Activated CD4-positive, alpha-beta T cell treated with anti-CD3 and anti-CD28 coated beads for 36 hours (primary cell): ENCODE measurements around the gene UQCR11. TPM values are rescaled to one million over a fixed set of nuclear protein-coding genes. Genes with fewer than 3 reads are reported as not detected.

Source experiments
- ATAC-seq: fragments of 200-7000 bp; cut with Tn5 transposase; one replicate; pipeline ENCODE4 v1.10.0; 2021; ENCODE audit warnings: mild to moderate bottlenecking, moderate library complexity
- CTCF ChIA-PET: fragments of 350-600 bp; sonication (Branson Sonifier 250); formaldehyde crosslinking; loops from one replicate; lab custom pipeline; 2021; ENCODE audit warnings: antibody characterized with exemption; lab: Charles Lee
- POLR2A ChIA-PET: fragments of 350-600 bp; sonication (Branson Sonifier 250); formaldehyde crosslinking; loops from one replicate; lab custom pipeline; 2021; ENCODE audit warnings: antibody characterized with exemption, inconsistent platforms; lab: Charles Lee
- DNase-seq: peaks from one replicate; pipeline ENCODE4 v3.0.0-alpha.2; 2020
- H3K27ac Mint-ChIP-seq: one replicate; pipeline ENCODE4 v1.8.0; 2021; ENCODE audit warnings: mixed read lengths
- H3K27me3 Mint-ChIP-seq: one replicate; pipeline ENCODE4 v1.8.0; 2021; ENCODE audit warnings: mixed read lengths
- H3K36me3 Mint-ChIP-seq: one replicate; pipeline ENCODE4 v1.8.0; 2021; ENCODE audit warnings: low read depth, mixed read lengths
- H3K4me1 Mint-ChIP-seq: one replicate; pipeline ENCODE4 v1.8.0; 2021; ENCODE audit warnings: mixed read lengths
- H3K4me3 Mint-ChIP-seq: one replicate; pipeline ENCODE4 v1.8.0; 2021; ENCODE audit warnings: mild to moderate bottlenecking, moderate library complexity, mixed read lengths
- H3K9me3 Mint-ChIP-seq: one replicate; pipeline ENCODE4 v1.8.0; 2021; ENCODE audit warnings: low read depth, mixed read lengths
- intact Hi-C, 2 experiments: fragments of 100-400 bp; cut with DNase I in 1 of 2; cut with micrococcal nuclease in 1 of 2; formaldehyde crosslinking; loops; one replicate each; pipeline versions ENCODE4 v1.14.2 to v1.15.1; 2022 to 2024; cut with DNase I, micrococcal nuclease
- total RNA-seq, 2 experiments: library from RNA; stranded (reverse); gene quantifications; one replicate each; pipeline ENCODE4 v1.2.3, GENCODE V29; 2021

UQCR11 gene
- total RNA-seq, result 100 to 1,000 TPM; 152 to 226 TPM

DNA sequence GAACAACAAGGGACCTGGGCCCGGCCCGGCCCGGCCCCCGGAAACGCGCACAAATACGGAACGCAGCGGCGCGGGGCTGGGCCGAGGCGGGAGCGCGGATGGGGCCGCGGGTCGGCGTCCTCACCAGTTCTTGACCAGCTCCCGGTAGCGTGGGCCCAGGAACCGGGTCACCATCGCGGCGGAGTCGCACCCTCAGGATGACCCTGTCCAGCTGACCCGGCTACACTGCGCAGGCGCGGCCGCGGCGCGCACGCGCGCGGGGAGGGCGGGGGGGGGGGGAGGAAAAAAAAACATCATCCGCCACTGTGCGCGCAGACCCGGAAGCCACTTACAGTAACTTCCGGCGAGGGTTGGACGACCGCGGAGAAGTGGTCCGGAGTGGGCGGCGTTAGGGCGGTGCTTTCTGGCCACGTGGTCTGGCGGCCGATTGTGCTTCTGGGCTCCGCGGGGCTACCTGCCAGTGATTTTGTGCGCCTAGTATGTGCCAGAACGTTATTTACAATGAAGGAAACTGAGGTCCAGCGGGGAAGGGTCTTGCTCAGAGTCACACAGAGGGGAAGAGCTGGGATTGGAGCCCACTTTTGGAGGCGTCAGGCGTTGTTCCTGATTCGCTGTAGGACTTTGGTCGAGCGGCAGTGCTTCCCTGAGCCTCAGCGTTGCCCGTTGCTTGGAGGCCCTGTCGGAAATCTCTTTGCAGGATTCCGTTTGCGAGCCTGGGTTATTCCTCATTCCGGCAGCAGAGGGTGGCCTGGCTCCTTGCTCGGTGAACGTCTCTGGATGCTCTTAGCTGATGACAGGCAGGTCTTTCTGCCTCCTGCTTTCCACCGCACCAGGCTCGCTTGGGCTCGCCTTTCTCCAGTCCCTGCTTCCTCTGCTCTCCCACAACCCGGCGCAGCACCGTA lies at the start of gene UQCR11:
Gene UQCR11 (minus strand): TSS at position 227 of the 902 bp plus-strand sequence. CDS start 53 bp downstream, at position 174.
- peak; percentile 89 for ATAC-seq
- POLR2A ChIA-PET, result interaction anchor here (0.6 to 1.2 kb wide), 2 partner anchors 13 to 49 kb away, joined by 10 read pairs; partner anchors contain the start of gene MBD3
- Mint-ChIP-seq H3K27me3 (no peaks in the 10 kb centered on the region), H3K36me3 (peaks cover 29% of the 10 kb centered on the region), H3K27ac (peak within 1 kb of the TSS; percentile 99), H3K4me1 (peaks cover 52% of the 10 kb centered on the region), H3K9me3 (no peaks in the 10 kb centered on the region), H3K4me3 (peak within 1 kb of the TSS; percentile 97)
- intact Hi-C loops, result loop anchor here (1.0 to 5.0 kb wide), 14 partner anchors 13 to 300 kb away; partner anchors contain the start of genes MBD3 (in 2 of the 2), ADAT3 (in 1 of the 2), ATP8B3 (in 1 of the 2) and C19orf25 (in 1 of the 2)
- CTCF ChIA-PET, result interaction anchor here (0.6 to 1.3 kb wide), 6 partner anchors 13 to 514 kb away, joined by 3 to 6 read pairs (median 3); partner anchors contain the start of genes MBD3 and TCF3
- peak; percentile 96 for DNase-seq

DNA sequence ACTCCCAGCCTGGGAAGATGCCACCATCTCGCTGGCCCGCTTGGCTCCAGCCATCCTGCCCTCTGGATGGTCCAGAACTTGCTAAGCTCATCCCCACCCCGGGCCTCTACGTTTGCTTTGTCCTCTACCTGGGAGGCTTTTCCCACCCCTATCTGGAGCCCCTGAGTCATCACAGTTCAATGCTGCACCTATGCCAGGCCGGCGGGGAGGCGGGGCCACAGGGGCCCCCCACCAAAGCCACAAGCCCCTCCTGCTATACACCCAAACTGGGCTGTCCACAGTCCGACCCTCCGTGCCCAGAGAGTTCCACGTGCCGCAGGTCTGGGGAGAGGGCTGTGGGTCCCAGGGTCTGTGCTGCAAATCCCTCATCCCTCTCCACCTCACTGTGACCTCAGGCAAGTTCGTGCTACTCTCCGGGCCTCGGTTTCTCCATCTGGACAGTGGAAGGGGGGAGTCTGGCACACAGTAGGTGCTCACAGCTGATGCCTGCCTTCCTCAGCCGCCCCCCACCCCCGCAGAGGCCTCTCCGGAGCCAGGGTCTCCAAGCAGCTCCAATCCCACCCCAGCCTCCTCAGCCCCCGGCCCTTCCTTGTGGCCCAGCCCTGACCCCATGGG lies 49.0 kb upstream of the UQCR11 start:
- POLR2A ChIA-PET, result interaction anchor here (0.6 kb wide), 1 partner anchor 48 kb away, joined by 10 read pairs; no protein-coding TSS in a partner anchor
- DNase-seq (no peak), ATAC-seq (no peak)
- peak overlapping the region; percentile 74 for H3K4me3 Mint-ChIP-seq
- peaks cover 23% of the 10 kb centered on the region for H3K4me1 Mint-ChIP-seq
- no peaks in the 10 kb centered on the region for H3K9me3 Mint-ChIP-seq
- H3K27me3 Mint-ChIP-seq, result no peaks in the 10 kb centered on the region
- intact Hi-C loops, result loop anchor here (5.0 kb wide), 2 partner anchors 62 to 972 kb away; partner anchors contain the start of gene MBD3 (in 1 of the 2)
- peak overlapping the region; percentile 19 for H3K27ac Mint-ChIP-seq
- CTCF ChIA-PET, result interaction anchor here (1.3 kb wide), 1 partner anchor 108 kb away, joined by 3 read pairs; no protein-coding TSS in a partner anchor
- H3K36me3 Mint-ChIP-seq, result peaks cover 9% of the 10 kb centered on the region

DNA sequence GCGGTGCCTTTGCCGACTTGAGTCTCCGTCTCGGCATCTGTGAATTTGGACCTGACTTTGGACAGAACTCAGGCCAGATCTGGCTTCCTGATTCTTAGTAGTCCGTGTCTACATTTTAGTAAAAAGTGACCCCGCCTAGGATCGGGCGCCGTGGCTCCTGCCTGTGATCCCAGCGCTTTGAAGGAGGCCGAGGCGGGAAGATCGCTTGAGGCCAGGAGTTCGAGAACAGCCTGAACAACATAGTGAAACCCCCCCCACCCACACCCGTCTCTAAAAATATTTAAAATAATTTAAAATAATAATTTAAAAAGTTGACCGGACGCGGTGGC lies 48.0 kb upstream of the UQCR11 start:
- H3K36me3 Mint-ChIP-seq, result peaks cover 14% of the 10 kb centered on the region
- intact Hi-C loops, result loop anchor here (1.0 to 5.0 kb wide), 11 partner anchors 19 to 971 kb away; partner anchors contain the start of genes MBD3 (in 1 of the 2), MEX3D (in 1 of the 2), NDUFS7 (in 1 of the 2) and PCSK4 (in 1 of the 2)
- ATAC-seq (no peak), DNase-seq (no peak)
- CTCF ChIA-PET, result interaction anchor here (1.2 to 1.3 kb wide), 2 partner anchors 19 to 107 kb away, joined by 3 to 6 read pairs; no protein-coding TSS in a partner anchor
- POLR2A ChIA-PET, result interaction anchor here (0.7 kb wide), 1 partner anchor 62 kb away, joined by 7 read pairs; no protein-coding TSS in a partner anchor
- peak overlapping the region; percentile 74 for H3K4me3 Mint-ChIP-seq
- no peaks in the 10 kb centered on the region for H3K27me3 Mint-ChIP-seq
- H3K27ac Mint-ChIP-seq, result peak overlapping the region; percentile 89
- no peaks in the 10 kb centered on the region for H3K9me3 Mint-ChIP-seq
- peaks cover 32% of the 10 kb centered on the region for H3K4me1 Mint-ChIP-seq

DNA sequence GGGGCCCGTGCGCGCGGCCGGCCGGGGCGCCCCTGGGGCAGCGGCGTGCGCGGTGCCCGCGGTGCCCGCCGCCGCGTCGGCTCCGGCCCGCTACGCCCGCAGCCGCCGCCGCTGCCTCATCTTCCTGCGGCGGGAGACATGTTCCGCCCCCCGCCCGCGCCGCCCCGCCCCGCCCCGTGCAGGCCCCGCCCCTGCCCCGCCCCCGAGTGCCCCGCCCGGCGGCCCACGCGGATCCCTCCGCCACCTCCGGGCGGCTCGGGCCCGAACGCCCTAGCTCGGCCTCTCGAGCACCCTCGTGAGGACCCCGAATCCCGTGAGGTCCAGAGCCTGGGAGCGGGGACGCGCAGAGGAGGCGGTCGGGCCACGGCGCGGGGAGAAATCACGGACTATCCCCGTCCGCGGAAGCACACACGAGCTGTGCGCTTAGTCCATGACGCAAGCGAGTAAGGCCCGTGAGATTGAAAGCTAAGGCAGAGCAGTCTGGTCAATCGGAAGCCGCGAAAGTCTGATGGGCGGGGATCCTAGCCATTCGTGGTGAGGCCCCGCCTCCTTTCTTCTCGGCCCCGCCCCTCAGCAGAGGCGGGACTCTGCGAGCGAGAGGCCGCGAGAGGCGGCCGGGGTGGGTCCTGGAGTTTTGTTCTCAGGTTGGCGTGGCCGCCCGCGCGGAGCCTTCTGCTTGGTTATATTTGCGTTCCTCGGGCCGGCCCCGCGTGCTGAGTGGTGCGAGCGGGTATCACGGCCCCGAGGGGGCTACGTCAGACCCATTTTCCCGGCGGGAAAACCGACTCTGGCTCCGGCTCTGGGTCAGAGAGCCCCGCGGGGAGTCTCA lies 47.4 kb upstream of the UQCR11 start, which contains the start of gene TCF3:
Gene TCF3 (minus strand): TSS at position 145 of the 829 bp plus-strand sequence. CDS start 2,367 bp downstream, outside the sequence.
- peak; percentile 99 for DNase-seq
- POLR2A ChIA-PET, result interaction anchor here (0.7 to 1.2 kb wide), 2 partner anchors 62 kb away, joined by 4 to 7 read pairs; no protein-coding TSS in a partner anchor
- Mint-ChIP-seq H3K9me3 (no peaks in the 10 kb centered on the region), H3K27ac (peak within 1 kb of the TSS; percentile 91), H3K4me1 (peaks cover 32% of the 10 kb centered on the region), H3K36me3 (peaks cover 14% of the 10 kb centered on the region), H3K27me3 (no peaks in the 10 kb centered on the region), H3K4me3 (peak within 1 kb of the TSS; percentile 88)
- intact Hi-C loops, result loop anchor here (1.0 to 5.0 kb wide), 18 partner anchors 20 to 970 kb away; partner anchors contain the start of genes MBD3 (in 2 of the 2), ATP8B3 (in 1 of the 2), C19orf25 (in 1 of the 2) and FAM174C (in 1 of the 2)
- peak; percentile 94 for ATAC-seq
- CTCF ChIA-PET, result interaction anchor here (0.7 to 1.2 kb wide), 4 partner anchors 20 to 185 kb away, joined by 3 to 6 read pairs (median 3); partner anchors contain the start of gene UQCR11

DNA sequence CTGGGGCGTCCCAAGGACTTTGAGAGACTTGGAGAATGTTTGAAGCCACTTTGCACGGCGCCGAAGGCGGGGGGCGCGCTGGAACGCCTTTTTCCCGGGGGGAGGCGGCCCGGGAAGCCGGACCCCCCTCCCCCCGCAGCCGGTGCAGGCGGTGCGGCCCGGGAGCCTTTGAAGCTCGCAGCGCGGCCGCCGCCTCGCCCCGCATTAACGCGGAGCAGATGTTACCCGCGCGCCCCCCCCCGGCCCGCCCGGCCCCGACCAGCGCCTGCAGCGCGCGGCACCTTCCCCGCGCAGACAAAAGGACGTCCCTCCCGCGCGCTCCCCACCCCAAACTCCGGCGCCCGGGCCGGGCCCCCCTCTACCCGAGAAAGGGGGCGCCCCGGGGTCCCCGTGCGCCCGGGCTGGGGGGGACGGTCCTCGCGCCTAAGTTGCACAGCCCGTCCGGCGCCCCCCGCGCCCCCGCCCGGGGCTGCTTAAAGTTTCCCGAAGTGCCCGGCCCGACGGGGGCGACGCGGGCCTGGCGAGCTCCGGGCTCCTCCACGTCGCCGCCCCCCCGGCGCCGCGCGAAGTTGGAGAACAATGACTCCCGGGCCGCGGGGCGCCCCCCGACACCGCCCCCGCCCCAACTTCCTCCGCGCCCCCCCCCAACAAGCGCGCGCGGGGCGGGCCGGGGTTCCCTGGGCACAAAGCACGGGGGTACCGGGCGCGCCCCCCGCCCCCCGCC lies 46.5 kb upstream of the UQCR11 start:
- CTCF ChIA-PET, result interaction anchor here (0.6 to 1.2 kb wide), 4 partner anchors 10 to 42 kb away, joined by 3 to 6 read pairs (median 3); no protein-coding TSS in a partner anchor
- H3K4me3 Mint-ChIP-seq, result peak overlapping the region; percentile 88
- intact Hi-C loops, result loop anchor here (1.0 to 5.0 kb wide), 11 partner anchors 46 to 969 kb away; partner anchors contain the start of genes MBD3 (in 2 of the 2), ATP8B3 (in 1 of the 2), C19orf25 (in 1 of the 2) and DAZAP1 (in 1 of the 2)
- peaks cover 32% of the 10 kb centered on the region for H3K4me1 Mint-ChIP-seq
- ATAC-seq (no peak), DNase-seq (peak; percentile 73)
- peak overlapping the region; percentile 91 for H3K27ac Mint-ChIP-seq
- peaks cover 14% of the 10 kb centered on the region for H3K36me3 Mint-ChIP-seq
- H3K27me3 Mint-ChIP-seq, result no peaks in the 10 kb centered on the region
- POLR2A ChIA-PET, result interaction anchor here (0.6 to 1.2 kb wide), 3 partner anchors 58 to 257 kb away, joined by 3 to 5 read pairs (median 4); partner anchors contain the start of gene MBD3
- no peaks in the 10 kb centered on the region for H3K9me3 Mint-ChIP-seq

DNA sequence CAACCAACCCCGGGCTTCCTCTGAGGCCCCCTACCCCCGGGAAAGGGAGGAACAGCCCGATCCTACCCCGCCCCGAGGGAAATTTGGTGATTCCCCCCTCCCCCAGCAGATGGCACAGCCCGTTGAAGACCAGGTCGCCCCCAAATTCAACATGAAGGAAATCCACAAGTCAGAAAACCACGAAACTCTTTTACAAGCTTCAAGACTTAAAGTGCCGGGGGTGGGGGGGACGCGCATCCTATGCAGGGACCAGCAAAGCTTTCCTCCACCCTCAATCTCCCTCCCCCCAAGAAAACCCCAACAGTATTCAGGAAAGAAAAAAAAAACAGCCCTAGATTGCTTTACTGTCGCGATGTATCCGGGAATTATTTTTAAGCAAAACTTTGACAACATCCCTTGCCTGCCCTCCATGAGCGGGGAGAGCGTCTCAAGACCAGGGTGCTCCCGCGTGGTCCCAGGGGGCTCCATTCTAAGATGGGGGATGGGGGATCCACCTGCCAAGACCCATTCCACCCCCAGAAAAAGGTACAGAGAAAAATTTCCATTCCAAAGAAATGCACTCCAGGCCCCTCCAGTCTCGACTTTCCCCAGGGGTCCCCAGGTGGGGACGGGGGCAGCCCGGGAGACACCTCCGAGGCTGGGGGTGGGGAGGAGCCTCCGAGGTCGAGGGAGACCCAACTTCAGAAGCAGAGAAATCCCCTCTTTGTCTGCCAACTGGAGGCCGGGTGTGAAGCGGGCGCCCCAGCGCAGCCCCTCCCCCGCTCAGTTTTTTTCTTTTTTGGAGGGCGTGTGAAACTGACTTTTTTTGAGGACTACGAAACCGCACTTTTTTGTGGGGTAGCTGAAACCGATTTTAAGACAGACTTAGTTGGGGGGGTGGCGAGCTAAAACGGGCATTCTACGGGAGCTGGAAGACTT lies 45.6 kb upstream of the UQCR11 start:
- no peak for ATAC-seq
- intact Hi-C loops, result loop anchor here (1.0 to 5.0 kb wide), 3 partner anchors 59 to 969 kb away; partner anchors contain the start of genes DAZAP1 (in 1 of the 2) and MBD3 (in 1 of the 2)
- Mint-ChIP-seq H3K36me3 (peaks cover 14% of the 10 kb centered on the region), H3K27ac (peak overlapping the region; percentile 91), H3K27me3 (no peaks in the 10 kb centered on the region), H3K4me3 (peak overlapping the region; percentile 88), H3K4me1 (peaks cover 32% of the 10 kb centered on the region), H3K9me3 (no peaks in the 10 kb centered on the region)
- DNase-seq, result peak; percentile 74
- ChIA-PET CTCF (interaction anchor here (0.6 to 1.1 kb wide), 4 partner anchors 9 to 41 kb away, joined by 3 to 4 read pairs (median 3); no protein-coding TSS in a partner anchor), POLR2A (interaction anchor here (0.6 to 1.2 kb wide), 4 partner anchors 41 to 258 kb away, joined by 3 to 5 read pairs (median 4); partner anchors contain the start of gene MBD3)

DNA sequence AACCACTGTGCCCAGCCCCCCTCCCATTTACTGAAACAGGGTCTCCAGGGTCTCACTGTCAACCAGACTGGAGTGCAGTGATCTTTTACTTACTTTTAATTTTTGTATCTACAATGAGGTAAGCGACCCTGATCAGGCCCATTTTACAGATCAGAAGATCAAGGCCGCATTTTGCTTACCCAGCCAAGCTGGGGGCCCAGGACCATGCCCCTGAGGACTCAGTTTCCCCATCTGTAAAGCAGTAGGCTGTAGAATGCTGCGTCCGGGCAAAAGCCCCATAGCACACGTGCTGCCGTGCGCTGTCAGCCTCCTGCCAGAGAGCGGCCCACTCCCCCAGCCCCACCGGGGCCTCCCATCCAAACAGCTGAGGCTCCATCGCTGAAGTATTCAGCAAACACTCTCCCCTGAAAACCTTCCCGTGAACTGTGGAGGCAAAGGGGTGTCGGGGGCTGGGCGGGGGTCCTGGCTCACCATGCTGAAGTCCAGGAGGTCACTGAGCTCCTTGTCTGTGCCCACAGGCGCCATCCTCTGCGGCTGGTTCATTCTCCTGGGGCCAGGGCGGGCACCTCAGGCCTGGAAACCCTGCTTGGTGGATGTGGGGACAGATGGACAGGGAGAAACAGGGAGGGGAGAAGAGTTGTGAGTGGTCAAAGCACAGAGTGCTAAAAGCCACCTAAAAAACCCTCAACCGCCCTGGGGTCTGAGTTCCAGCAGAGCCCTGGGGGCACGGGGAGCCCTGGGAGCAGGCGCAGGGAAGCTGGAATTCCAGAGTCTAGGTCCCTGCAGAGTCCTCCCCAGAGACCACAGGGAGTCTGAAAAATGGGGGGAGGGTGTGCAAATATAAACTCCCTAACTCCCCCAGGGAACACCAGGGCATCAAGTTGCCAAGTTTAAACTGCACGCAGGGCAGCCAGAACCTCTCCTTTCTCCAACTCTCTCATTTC lies 44.7 kb upstream of the UQCR11 start:
- no peak for ATAC-seq
- H3K4me1 Mint-ChIP-seq, result peaks cover 32% of the 10 kb centered on the region
- H3K9me3 Mint-ChIP-seq, result no peaks in the 10 kb centered on the region

More for the DNA sequence above, 44.7 kb upstream of the UQCR11 start:
- ChIA-PET POLR2A (interaction anchor here (0.6 to 1.1 kb wide), 2 partner anchors 9 to 209 kb away, joined by 3 to 8 read pairs; no protein-coding TSS in a partner anchor), CTCF (interaction anchor here (0.6 to 1.2 kb wide), 2 partner anchors 25 to 44 kb away, joined by 4 to 6 read pairs; no protein-coding TSS in a partner anchor)
- peak overlapping the region; percentile 43 for H3K27ac Mint-ChIP-seq
- intact Hi-C loops, result loop anchor here (5.0 kb wide), 2 partner anchors 58 to 968 kb away; partner anchors contain the start of gene MBD3 (in 1 of the 2)
- H3K4me3 Mint-ChIP-seq, result peak overlapping the region; percentile 88
- no peaks in the 10 kb centered on the region for H3K27me3 Mint-ChIP-seq
- peaks cover 20% of the 10 kb centered on the region for H3K36me3 Mint-ChIP-seq
- DNase-seq, result no peak
